HG03457 (cell line): ENCODE measurements around the gene PCCA.
"Not testable (repeated sequence)": the region's sequence is repeated elsewhere in the genome, so short reads cannot be mapped to it uniquely, and the experiment has no call there.

ENCODE experiments used
- ATAC-seq: cut with Tn5 transposase; IDR thresholded peaks from one replicate; pipeline ENCODE4 v1.9.1; 2021; ENCODE audit warnings: moderate number of reproducible peaks; ENCODE audit not compliant: unreplicated experiment

The PCCA gene

GRCh38 chr13:100521851-100522617 is 433.1 kb downstream of the PCCA start:
- ATAC-seq, result no peak

GRCh38 chr13:100522618-100523309 is 433.9 kb downstream of the PCCA start:
- no peak for ATAC-seq

GRCh38 chr13:100523411-100523810 is 434.5 kb downstream of the PCCA start:
- ATAC-seq, result no peak

- ATAC-seq, result no peak
These were observed 435.1 kb downstream of the PCCA start for GRCh38 chr13:100523981-100524386.

GRCh38 chr13:100524688-100525087 is 435.8 kb downstream of the PCCA start:
- ATAC-seq, result not testable (repeated sequence)

- no peak for ATAC-seq
These were observed 436.8 kb downstream of the PCCA start for GRCh38 chr13:100525453-100526317.

GRCh38 chr13:100526318-100527000 is 437.6 kb downstream of the PCCA start:
- no peak for ATAC-seq

- no peak for ATAC-seq
These were observed 438.8 kb downstream of the PCCA start for GRCh38 chr13:100527644-100528043.

GRCh38 chr13:100528353-100528752 is 439.5 kb downstream of the PCCA start:
- ATAC-seq, result no peak

GRCh38 chr13:100528820-100529219 is 439.9 kb downstream of the PCCA start:
- no peak for ATAC-seq

- no peak for ATAC-seq
These were observed 440.9 kb downstream of the PCCA start for GRCh38 chr13:100529666-100530377.

GRCh38 chr13:100530671-100531213 is 441.8 kb downstream of the PCCA start:
- ATAC-seq, result no peak

- no peak for ATAC-seq
These were observed 443.3 kb downstream of the PCCA start for GRCh38 chr13:100532090-100532766.

GRCh38 chr13:100532836-100533435 is 444.0 kb downstream of the PCCA start:
- ATAC-seq, result no peak

- no peak for ATAC-seq
These were observed 444.7 kb downstream of the PCCA start for GRCh38 chr13:100533588-100534041.

GRCh38 chr13:100534147-100534843 is 445.4 kb downstream of the PCCA start:
- no peak for ATAC-seq

GRCh38 chr13:100534911-100535310 is 446.0 kb downstream of the PCCA start:
- no peak for ATAC-seq

GRCh38 chr13:100535426-100536135 is 446.7 kb downstream of the PCCA start:
- no peak for ATAC-seq
